GM15510 (cell line): ENCODE data around the gene ANKRD31.

ENCODE experiments used
- POLR2A ChIP-seq: IDR thresholded peaks from 3 replicates; pipeline ENCODE4 v1.6.1; 2011; ENCODE audit warnings: borderline replicate concordance; ENCODE audit not compliant: insufficient read length; ENCODE audit errors: extremely low read depth

Gene ANKRD31

DNA sequence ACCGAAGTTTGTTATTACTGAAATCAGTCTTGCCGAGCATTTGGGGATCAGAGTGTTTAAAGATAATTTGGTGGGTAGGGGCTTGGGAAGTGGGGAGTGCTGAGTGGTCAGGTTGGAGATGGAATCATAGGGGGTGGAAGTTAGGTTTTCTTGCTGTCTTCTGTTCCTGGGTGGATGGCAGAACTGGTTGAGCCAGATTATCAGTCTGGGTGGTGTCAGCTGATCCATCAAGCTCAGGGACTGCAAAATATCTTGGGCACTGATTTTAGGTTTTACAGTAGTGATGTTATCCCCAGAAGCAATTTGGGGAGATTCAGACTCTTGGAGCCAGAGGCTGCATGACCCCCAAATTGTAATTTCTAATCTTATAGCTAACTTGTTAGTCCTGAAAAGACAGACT is 5.4 kb upstream of the ANKRD31 start:
- TF ChIP-seq POLR2A, result no peak

- no peak for TF ChIP-seq POLR2A
Observed at GRCh38 chr5:75239681-75240080, 3.0 kb upstream of the ANKRD31 start.

DNA sequence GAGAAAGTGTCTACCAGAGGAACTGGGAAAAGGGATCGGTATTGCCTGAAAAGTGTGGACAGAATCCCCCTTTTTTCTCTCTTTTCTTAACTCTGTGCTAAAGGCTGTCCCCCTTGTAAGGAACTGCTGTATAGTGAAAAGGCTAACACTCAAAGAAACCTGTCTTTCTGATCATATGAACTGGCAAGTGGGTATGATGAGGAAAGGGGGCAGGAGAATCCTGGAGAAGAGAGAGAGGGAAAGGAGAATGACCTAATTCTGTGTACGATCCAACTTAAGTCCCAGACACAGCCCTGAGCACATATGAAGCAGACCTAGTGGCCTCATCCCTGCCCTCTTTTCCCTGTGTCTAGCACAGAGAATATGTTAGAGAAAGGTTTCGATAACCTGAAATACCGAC is 967 bp downstream of the ANKRD31 start:
- TF ChIP-seq POLR2A, result no peak

DNA sequence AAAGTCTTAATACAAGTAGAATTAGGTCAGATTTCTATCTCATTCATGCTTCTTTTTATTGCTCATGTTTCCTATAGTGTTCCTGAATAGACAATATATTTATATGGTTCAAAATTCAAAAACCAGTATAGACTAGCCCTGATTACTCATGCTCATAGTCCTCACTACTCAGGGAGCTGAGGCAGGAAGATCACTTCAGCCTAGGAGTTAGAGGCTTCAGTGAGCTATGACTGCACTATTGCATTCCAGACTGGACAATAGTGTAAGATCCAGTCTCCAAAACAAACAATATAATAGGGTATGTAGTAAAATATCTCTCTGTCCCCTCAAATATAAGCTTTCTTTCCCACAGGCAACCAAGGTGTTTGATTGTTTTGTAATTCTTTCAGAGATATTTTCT is 2.4 kb downstream of the ANKRD31 start:
- TF ChIP-seq POLR2A, result no peak

DNA sequence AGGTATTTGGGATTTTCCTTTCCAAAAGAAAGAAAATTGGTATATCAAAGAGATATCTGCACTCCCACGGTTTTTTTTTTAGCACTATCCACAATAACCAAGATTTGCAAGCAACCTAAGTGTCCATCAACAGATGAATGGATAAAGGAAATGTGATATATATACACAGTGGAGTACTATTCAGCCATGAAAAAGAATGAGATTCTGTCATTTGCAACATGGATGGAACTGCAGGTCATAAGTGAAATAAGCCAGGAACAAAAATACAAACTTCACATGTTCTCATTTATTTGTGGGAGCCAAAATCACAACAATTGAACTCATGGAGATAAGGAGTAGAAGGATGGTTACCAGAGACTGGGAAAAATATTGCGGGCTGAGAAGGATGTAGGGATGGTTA is 9.8 kb downstream of the ANKRD31 start:
- no peak for TF ChIP-seq POLR2A

DNA sequence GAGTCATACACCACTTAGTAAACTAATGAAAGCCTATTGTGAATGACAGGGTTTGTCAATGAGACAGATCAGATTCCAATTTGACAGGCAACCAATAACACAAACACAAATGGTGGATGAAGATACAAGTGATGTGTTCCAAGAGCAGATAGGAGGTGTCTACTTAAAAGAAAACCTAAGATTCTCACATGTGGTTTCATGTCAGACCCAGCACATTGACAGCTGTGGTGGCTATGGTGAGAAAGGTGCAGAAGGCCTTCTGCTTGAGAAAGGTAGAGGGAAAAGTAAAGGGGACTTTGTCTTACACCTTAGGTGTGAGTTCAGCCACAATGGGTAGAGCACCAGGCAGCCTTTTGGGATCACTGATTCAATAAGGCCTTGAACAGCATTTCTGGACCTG is 11.2 kb downstream of the ANKRD31 start:
- TF ChIP-seq POLR2A, result no peak

DNA sequence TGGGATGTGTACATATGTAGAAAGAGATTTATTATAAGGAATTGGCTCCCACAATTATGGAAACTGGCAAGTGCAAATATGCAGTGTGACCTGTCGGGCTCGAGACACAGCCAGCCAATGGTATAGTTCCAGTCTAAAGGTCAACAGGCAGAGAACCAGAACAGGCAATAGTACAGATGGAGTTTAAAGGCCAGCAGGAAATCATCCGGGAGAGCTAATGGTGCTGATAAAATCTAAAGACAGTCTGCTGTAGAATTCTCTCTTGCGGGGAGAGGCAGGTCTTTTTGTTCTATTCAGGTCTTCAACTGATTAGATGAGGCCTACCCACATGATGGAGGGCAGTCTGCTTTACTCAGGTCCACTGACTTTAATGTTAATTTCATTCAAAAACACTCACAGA is 21.8 kb downstream of the ANKRD31 start:
- no peak for TF ChIP-seq POLR2A

- no peak for TF ChIP-seq POLR2A
Observed at GRCh38 chr5:75214409-75214808, 22.3 kb downstream of the ANKRD31 start.

- no peak for TF ChIP-seq POLR2A
Observed at GRCh38 chr5:75203604-75204003, 33.1 kb downstream of the ANKRD31 start.

GRCh38 chr5:75202935-75203334 is 33.7 kb downstream of the ANKRD31 start:
- TF ChIP-seq POLR2A, result no peak

DNA sequence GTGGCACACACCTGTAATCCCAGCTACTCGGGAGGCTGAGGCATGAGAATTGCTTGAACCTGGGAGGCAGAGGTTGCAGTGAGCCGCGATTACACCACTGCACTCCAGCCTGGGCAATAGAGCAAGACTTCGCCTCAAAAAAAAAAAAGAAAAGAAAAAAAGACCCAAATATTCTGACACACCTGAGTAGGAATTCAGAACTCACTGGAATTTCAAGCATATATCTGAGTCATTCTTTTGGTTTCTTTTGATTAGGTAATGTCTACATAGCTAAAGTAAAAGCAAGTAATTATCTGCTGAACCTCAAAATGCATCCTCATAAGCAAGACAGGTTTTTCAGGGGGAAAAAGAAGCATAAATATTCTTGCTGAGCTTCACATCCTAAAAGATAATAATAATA is 35.9 kb downstream of the ANKRD31 start:
- TF ChIP-seq POLR2A, result no peak

DNA sequence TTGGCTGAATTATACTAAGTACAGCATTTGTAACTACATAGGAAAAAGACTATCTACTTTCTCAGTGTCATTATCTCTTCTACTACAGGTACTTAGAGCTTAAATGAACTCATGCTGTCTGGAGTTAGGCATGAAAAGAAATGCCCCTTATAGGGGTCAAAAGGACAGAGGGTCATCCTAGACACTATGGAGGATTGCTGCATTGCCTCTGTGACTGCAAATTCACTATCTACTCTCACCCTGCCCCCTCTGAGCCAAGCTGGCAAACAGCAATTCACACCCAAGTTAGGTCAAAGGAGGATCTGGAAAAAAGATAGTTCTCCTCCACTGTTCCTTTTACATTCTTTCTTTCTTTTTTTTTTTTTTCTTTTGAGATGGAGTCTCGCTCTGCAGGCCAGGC is 36.7 kb downstream of the ANKRD31 start:
- no peak for TF ChIP-seq POLR2A

DNA sequence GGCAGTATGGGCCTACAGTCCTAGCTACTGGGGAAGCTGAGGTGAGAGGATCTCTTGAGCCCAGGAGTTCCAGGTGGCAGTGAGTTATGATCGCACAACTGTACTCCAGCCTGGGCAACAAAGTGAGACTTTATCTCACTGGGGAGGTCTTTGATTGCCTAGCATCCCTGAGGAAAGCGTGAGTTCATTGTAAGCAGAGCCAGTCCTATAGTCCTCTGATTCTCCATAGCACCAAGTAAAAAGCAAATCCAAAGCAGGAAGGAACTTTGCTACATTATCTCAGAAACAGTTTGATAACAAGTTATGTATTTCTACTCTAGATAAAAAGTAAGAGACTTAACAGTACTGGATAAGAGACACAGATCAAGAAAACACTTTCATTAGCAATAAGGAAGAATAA is 37.6 kb downstream of the ANKRD31 start:
- TF ChIP-seq POLR2A, result no peak

GRCh38 chr5:75197745-75198144 is 38.9 kb downstream of the ANKRD31 start:
- no peak for TF ChIP-seq POLR2A

DNA sequence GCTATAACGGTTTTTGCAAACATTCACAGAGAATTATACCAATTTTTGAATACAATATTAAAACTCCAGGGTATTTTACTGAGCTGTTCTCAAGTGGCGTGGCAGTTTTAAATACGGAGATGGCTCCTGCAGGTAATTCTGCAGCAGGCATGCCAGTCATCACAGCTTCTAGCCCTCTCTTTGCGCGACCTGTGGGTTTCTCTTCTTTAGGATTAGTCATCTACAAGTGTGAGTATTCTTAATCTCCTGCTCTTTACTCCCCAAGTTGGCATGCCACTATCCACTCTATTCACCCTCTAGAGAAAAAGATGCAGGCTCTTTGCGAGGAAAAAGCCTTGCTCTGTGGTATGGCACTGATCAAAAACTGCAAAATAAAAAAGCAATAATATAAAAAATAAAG is 43.9 kb downstream of the ANKRD31 start:
- TF ChIP-seq POLR2A, result no peak

GRCh38 chr5:75192264-75192663 is 44.4 kb downstream of the ANKRD31 start:
- no peak for TF ChIP-seq POLR2A

DNA sequence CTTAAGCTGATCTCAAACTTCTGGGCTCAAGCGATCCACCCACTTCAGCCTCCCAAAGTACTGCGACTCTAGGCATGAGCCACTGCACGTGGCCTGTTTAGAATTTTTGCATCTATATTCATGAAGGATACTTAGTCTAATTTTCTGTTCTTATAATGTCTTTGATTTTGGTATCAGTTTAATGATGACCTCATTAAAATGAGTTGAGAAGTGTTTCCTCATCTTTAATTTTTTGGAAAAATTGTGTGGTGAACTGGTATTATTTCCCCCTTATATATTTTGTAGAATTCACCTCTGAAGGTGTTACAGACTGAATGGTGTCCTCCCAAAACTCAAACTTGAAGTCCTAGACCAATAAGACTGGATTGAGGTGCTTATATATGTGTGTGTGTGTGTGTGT is 46.5 kb downstream of the ANKRD31 start:
- TF ChIP-seq POLR2A, result no peak

DNA sequence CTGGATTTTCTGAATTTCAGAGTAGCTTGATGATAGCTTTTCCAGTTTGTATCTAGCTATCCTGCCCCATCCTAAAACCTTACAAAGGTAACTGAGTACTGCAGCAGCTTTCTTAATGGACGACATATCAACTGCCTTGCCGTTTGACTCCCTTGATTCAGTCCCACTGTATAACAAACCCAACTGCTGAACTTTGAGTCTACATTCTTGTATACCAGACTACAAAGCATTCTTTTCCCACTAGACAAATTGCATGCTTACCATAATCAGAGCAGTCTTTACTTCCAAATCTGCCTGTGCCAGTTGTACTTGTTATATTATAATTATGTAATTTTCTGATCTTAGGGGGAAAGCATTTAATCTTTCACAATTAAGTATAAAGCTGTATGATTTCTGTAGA is 47.3 kb downstream of the ANKRD31 start:
- no peak for TF ChIP-seq POLR2A

DNA sequence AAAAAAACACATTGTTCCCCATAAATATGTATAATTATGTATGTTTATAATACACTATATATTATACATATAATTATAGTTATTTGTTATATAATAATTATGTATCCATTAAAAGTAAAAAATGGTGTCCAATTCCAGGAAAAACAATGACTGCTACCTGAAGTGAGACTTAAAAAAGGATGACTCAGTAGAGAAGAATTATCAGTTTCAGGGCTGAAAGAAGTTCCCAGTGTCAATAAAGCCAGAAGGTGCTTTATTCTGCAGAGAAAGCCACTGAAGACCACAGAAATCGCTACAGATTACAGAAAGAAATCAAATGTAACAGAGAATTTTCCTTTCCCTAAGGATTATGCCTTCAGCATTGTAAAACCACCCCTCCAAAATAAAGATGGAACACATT is 50.9 kb downstream of the ANKRD31 start:
- no peak for TF ChIP-seq POLR2A

DNA sequence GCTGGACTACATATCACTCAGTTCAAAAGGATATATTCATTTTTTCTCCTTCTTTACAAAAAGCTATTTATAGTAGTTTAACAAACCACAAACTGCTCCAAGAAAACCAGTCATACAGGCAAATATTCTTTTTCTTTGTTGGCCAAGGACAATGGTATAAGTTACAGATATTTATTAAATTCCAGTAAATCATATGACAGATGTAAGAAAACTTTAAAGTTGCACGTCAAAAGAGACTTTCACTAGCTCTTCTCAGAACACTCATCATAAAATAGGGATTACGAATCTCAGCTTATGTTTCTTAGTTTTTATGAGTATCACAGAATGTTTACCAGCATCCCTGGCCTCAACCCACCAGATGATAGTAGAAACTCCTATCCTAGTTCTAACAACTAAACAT is 67.2 kb downstream of the ANKRD31 start:
- TF ChIP-seq POLR2A, result no peak
